HG02938 (cell line): ENCODE results near the gene ZBP1.

ENCODE experiments used
- ATAC-seq: cut with Tn5 transposase; IDR thresholded peaks from one replicate; pipeline ENCODE4 v1.9.1; 2021; ENCODE audit warnings: mild to moderate bottlenecking, moderate library complexity; ENCODE audit not compliant: unreplicated experiment

Gene ZBP1

GRCh38 chr20:57561356-57562279, 58.6 kb downstream of the ZBP1 start:
- ATAC-seq, result no peak

DNA sequence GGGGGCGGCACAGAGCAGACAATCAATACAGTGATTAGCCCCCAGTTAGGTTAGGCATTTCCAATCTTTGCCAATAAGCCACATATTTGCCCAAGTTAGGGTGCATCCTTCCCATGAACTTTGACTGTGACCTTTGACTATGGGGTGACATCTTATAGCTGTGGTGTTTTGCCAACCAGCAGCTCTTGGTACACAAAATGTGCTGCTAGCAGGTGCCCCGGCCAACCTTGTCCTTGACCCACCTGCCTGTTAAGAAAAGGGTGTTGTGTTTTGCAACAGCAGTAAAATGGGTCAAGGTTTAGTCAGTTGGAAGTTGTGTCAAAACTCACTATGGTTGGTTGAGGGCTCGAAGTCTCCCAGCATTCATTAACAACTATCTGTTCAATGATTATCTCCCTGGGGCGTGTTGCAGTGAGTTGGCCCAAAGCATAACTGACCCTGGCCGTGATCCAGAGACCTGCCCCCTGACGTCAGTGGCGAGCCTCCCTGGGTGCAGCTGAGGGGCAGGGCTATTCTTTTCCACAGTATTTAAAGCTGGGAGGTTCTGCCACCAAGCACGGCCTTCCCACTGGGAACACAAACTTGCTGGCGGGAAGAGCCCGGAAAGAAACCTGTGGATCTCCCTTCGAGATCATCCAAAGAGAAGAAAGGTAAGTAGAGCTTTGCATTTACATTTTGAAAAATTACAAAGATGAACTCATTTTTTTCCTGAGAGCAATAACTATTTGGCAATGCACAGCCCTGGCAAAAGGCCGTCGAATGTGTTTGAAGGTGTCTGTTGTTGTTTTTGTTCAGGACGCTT, 59.5 kb downstream of the ZBP1 start, which contains the start of gene PCK1:
PCK1 (plus strand) TSS at position 557 of the 802 bp plus-strand sequence. CDS start 302 bp downstream, outside the sequence.
- no peak for ATAC-seq

- no peak for ATAC-seq
Measured at GRCh38 chr20:57559658-57560553, 60.3 kb downstream of the ZBP1 start.

DNA sequence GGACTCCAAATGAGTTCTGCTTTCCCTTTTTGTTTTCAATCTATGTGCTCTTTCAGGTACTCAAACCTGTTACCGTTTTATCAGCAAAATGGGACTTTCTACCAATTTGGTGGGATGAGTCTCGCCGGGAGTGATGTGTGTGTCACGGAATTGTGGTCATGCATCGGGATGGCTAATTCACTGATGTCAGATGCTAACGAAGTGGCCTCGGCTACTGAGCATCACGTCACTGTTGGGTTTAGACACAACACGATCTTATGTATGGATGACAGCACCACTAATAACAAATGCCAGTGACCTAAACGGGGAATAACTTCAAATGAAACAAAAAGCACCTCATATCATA, 61.0 kb downstream of the ZBP1 start:
- ATAC-seq, result no peak

- ATAC-seq, result no peak
Measured at GRCh38 chr20:57558614-57559288, 61.5 kb downstream of the ZBP1 start.

DNA sequence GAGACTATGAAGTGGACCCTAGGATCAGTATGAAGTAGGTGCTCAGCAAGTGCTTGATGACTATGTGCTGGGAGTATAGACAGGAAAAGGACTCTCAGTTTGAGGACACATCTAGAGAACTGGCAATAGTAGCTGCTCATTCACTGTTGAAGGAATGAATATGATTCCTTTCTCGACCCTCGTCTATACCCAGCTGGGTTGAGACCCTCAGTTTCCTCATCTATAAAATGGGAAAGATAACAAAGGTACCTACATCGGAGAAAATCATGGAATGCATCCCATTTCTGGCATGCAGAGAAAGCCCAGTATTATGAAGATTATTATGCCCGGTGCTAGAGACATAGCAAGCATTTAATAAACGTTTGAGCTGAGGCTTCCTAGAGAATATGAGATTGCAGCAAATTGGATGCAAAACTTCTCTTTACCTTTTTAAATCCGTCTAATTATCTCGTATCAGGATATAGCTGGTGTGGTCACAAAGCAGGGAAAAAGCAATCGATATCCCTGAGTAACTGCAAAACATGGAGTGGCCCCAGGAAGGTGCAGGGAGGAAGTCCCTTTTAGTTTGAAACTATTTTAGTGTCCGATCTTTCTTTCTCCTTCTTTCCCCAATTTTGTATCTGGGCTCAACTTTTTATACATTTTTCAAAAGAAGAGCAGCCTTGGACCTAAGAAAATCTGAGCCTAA, 62.2 kb downstream of the ZBP1 start:
- no peak for ATAC-seq

GRCh38 chr20:57556980-57557274, 63.3 kb downstream of the ZBP1 start:
- no peak for ATAC-seq

- no peak for ATAC-seq
Measured at GRCh38 chr20:57555457-57556184, 64.6 kb downstream of the ZBP1 start.
